Measurements from ENCODE around the gene ZNF786.
"Not testable (repeated sequence)": the region's sequence is repeated elsewhere in the genome, so short reads cannot be mapped to it uniquely, and the experiment has no call there.

The ZNF786 gene, protein sequence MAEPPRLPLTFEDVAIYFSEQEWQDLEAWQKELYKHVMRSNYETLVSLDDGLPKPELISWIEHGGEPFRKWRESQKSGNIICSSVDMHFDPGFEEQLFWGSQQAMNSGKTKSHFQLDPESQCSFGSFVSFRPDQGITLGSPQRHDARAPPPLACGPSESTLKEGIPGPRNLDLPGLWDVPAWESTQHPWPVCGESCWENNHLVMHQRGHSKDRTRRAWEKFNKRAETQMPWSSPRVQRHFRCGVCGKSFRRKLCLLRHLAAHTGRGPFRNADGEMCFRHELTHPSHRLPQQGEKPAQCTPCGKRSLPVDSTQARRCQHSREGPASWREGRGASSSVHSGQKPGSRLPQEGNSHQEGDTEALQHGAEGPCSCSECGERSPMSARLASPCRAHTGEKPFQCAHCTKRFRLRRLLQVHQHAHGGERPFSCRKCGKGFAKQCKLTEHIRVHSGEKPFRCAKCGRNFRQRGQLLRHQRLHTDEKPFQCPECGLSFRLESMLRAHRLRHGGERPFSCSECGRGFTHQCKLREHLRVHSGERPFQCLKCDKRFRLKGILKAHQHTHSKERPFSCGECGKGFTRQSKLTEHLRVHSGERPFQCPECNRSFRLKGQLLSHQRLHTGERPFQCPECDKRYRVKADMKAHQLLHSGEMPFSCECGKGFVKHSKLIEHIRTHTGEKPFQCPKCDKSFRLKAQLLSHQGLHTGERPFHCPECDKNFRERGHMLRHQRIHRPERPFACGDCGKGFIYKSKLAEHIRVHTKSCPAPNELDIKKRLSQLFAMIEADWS

DNA sequence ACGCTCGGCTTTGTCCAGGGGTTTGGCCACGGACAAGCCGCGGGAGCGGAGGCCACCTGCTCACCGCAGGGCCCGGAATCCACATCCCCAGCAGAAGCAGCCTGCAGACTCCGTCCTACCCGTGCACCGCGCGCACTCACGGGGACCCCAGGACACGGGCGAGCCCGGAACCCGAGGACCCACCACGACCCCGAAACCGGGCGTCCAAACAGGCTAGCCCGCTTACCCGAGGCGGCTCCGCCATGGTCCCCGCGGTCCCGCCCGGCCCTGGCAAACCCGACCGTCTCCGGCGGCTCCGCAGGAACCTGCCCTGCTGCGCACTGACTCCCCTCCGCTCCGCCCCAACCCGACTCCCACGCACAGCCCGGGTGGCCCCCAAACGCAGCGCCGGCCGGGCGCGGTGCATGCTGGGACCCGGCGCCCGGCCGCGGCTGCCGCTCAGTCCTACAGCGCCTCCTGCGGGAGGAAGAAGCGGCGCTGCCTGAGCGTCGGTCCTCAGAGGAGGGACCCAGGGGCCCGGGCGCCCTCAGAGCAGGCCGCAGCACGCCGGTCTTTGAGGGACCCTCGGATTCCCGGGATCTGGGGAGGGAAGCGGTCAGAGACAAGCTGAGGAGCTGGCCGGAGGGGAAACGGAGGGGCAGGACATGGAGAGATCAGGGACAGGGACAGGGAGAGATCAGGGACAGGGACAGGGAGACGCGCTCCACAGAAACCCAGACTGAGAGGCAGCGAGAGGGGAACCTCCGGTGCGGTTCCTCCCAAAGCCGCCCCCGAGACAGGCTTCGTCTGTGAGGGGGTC lies at the start of gene ZNF786:
Gene ZNF786, minus strand, starts transcription at position 322 of the 799 bp plus-strand sequence. Its CDS starts 78 bp downstream, at position 244.
- no peak for FAIRE-seq

DNA sequence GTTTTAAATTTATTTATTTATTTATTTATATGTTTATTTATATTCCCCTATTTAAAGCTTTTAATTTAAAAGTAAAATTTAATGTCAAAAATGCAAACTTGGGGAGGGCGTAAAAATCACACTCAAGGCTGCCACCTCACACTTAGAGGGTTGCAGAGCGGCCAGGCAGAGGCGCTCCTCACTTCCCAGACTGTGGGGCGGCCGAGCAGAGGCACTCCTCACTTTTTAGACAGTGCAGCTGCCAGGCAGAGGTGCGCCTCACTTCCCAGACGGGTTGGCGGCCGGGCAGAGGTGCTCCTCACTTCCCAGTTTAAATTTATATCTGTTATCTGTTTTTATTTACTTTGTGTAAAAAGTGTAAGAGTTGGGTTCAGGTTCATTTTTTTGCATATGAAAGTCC lies 45.6 kb upstream of the ZNF786 start:
- FAIRE-seq: no peak

DNA sequence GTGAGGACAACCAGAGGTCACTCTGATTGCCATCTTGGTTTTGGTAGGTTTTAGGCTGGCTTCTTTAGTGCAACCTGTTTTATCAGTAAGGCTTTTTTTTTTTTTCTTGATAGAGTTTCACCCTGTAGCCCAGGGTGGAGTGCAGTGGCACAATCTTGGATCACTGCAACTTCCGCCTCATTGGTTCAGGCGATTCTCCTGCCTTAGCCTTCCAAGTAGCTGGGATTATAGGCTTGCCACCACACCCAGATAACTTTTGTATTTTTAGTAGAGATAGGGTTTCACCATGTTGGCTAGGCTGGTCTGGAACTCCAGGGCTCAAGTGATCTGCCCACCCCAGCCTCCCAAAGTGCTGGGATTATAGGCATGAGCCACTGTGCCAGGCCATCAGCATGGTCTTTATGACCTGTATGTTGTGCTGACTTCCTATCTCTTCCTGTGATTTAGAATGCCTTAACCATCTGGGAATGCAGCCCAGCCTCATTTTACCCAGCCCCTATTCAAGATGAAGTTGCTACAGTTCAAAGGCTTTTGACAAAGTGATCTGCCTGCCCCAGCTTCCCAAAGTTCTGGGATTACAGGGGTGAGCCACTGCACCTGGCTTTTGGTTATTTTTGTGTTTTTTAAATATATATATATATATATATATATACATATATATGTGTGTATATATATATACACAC lies 42.7 kb upstream of the ZNF786 start:
- FAIRE-seq: no peak

DNA sequence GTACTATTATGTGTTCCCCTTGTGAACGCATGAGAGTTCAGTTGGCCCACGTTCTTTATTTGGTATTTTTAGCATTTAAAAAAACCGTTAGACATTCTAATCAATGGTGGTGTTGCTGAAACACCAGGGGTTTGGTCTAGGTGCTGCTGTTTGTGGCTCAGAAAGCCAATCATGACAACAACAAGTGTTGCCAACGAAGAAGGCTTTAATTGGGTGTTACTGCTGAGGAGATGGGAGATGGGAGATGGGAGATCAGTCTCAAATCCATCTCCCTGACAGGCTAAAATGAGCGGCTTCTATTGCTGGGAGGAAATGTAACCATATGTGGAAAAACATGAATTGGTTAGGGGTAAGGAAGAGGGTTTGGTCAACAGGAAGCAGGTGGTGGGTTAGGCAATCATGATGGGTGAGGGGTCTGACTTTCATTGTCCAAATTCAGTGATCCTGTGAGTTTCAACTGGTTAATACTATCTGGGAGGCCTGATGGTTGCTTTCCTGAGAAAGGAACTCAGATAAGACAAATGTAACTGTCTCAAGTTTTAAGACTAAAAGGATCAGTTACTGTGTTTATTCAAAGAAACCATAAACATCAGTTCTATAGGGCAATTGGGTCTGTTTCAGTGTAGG lies 40.2 kb upstream of the ZNF786 start:
- no peak for FAIRE-seq

DNA sequence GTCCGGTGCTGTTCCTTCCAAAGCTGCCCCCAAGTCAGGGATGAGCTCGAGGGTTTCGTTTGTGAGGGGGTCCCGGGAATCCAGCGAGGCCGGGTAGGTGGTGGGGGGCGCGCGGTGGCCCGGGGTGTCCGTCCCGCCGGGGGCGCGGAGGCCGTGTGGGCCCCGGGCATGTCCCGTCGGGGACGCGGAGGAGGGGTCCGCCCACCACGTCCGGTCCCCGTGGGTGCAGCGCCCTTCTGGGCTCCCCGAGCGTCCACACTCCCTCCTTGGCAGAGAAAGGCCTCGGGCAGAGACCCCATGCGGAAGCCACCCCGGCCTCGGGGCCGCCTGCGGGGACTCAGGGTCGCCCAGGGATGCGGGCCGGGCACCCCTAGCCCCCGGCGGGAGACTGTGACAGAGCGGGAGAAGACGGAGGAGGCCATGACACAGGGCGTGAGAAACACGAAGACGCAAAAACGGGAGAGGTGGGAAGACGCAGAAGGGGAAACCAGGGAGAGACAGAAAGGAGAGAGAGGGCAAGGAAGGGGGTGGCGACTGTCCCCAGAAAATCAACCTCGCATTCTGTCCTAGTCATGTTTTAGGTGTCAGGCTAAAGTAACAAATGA lies 36.2 kb upstream of the ZNF786 start:
- no peak for FAIRE-seq

DNA sequence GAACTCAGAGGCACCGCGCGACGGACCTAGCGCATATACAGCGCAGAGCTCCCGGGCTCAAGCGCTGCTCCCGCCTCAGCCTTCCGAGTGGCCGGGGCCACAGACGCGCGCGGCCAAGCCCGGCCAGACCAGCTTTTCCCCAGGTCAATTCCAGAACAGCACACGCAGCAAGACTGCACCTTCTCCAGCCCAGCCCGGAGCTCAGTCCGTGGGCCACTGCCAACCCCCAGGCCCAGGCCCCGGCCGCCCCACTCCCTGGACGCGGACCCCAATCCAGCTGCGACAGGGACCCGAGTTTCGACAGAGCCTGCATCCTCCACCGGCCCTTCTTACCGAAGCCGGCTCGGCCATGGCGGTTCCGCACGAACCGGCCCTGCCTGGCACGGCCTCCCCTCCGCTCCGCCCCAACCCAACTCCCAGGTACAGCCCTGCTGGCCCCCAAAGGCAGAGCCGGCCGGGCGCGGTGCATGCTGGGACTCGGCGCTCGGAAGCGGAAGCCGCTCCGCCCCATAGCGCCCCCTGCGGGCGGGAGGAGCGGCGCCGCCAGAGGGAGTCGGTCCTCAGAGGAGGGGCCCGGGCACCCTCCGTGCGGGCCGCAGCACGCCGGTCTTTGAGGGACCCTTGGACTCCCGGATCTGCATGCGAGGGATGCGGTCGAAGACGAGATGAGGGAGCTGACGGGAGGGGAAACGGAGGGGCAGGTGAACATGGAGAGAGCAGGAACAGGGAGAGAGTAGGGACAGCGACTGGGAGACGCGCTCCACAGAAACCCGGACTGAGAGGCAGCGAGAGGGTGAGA lies 35.5 kb upstream of the ZNF786 start, which contains the start of gene ZNF425:
Gene ZNF425, minus strand, starts transcription at position 462 of the 799 bp plus-strand sequence. Its CDS starts 111 bp downstream, at position 351.
- no peak for FAIRE-seq

DNA sequence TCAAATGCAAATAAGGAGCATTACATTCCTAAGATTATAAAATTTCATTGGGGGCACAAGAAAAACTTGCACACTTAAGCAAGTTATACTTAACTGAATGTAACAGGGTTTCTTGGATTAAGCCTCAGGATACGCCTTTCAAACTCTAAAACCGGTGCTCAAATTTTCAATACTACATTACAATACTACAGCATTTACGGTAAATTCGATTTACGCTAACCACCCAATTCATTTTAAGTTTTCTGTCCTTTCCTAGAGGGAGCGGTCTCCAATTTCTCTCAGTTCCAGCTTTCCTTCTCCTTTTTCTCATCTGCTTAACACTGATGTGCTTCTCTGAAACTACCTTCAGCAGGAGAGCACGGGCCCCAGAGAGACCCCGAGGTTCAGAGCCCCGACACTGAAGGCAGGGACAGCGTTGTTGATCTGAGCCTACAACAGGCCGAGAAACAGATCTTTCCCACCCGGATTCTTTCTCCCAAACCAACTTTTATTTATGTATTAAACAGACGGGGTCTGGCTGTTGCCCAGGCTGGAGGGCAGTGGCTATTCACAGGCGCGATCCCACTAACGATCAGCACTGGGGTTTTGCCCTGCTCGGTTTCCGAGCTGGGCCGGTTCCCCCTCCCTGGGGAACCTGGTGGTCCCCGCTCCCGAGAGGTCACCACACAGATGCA lies 34.8 kb upstream of the ZNF786 start:
- no peak for FAIRE-seq

DNA sequence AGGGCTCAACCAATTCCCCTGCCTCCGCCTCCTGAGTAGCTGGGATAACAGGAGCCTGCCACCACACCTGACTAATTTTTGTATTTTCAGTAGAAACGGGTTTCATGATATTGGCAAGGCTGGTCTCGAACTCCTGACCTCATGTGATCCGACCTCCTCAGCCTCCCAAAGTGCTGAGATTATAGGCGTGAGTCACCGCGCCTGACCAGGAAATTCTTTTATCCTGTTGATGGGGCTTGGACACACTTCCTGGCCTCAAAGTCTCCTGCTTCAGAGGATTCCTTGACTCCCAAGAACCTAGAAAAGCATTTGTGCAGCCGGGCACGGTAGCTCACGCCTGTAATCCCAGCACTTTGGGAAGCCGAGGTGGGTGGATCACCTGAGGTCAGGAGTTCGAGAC lies 19.5 kb upstream of the ZNF786 start:
- FAIRE-seq: no peak

DNA sequence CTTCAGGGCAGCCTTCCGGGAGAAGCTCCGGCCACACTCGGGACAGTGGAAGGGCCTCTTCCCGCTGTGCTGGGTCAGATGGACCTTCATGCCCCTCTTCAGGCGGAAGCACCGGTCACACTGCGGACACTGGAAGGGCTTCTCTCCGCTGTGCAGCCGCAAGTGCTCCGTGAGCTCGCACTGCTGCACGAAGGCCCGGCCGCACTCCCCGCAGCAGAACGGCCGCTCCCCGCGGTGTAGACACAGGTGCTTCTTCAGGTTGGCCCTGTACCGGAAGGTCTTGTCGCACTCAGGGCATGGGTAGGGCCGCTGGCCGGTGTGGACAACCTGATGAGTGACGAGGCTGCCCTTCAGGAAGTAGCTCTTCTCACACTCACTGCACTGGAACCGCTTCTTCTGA lies 14.2 kb upstream of the ZNF786 start:
- FAIRE-seq: no peak

DNA sequence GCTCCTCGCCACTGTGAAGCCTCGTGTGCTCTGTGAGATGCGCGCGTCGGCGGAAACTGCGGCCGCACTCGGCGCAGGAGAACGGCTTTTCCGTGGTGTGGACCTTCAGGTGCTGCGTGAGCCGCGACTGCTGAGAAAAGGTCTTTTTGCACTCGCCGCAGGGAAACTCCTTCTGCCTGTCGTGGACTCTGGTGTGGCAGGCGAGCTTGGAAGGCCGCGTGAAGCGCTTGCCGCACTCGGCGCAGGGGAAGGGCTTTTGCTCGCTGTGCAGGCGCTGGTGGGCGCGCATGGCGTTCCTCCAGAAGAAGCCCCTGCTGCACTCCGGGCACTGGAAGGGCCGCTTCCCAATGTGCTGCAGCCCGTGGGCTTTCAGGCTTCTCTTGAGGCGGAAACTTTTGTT lies 13.7 kb upstream of the ZNF786 start:
- FAIRE-seq: no peak

DNA sequence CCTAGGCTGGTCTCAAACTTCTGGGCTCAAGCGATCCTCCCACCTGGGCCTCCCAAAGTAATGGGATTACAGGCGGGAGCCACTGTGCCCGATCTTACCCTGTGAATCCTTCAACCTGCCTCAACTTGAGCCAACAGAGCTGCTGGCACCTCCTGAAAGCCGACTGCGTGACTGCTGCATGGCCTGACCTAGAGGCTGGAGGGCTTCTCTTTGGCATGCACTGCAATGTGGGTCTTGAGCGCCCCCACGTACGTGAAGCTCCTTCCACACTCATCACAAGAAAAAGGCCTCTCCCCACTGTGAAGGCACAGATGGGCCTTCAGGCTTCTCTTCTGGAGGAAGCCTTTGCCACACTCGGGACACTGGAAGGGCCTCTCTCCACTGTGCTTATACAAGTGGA lies 12.9 kb upstream of the ZNF786 start:
- FAIRE-seq: no peak

DNA sequence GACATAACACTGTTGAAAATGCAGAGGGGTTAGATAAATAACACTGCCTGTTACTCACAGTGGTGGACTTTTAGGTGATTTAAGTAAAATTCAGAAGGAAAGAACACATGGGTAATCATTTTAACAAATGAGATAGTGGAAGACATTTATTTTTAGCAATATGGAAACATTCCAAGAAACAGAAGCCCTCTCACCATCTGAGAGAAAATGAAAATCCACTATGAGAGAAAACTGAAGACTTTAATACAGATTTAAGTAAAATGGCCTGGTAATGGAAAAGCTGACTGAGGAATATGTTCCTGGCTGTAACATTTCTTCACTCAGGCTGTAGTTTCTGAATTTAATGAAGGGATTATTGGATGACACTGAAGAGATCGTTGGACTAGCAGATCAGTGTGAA lies 12.1 kb upstream of the ZNF786 start:
- FAIRE-seq: no peak

DNA sequence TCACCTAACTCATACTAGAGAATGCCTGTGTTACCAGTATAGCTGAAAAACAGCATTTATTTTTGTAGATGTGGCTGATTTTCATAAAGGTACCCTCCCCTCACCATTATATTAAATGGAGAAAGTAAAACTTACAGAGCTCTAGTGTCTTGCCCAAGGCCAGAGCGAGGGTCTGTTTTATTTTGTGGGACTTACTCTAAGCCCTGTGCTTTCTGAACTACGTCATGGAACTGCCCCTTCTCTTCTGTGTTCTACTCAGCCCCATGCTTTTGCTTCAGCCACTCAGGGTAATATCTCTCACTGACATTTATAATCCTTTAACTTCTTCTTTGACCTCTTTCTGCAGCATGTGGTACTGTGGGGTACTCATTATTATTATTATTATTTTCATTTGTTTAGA lies 10.3 kb upstream of the ZNF786 start:
- FAIRE-seq: no peak

DNA sequence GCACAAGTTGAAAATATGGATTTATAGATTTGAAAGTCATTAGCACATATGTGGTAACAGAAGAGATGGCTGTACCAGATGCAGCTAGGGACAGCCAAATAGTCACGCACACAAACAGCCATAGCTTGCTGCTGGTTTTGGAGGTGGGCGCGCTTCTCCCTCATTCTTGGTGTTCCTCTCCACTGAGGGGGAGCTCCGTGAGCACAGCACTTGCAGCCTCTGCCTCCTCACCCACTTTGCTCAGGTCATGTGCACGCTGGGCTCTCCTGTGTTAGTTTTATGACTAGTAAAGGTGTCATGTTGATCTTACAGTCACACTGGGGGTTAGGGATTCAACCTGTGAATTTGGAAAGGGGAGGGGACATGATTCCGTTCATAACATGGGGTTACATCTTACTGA lies 8.5 kb upstream of the ZNF786 start:
- FAIRE-seq: no peak

DNA sequence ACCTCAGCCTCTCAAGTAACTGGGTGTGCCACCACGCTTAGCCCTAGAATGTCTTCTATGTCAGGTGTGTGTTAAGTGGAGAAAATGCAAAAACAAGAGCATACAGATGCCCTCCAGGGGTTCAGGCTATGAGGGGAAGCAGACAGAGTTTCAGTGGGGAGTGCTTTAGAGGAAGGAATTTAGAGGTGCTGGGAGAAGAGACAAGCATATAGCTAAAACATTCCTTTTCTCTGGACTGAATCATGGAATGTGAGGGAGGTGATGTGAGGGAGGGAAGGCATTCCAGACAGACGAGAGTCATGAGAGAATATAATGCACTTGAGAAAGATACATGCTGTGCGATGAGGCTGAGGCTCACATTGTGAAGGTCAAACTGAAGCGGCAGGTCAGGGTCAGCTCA lies 6.6 kb upstream of the ZNF786 start:
- no peak for FAIRE-seq

DNA sequence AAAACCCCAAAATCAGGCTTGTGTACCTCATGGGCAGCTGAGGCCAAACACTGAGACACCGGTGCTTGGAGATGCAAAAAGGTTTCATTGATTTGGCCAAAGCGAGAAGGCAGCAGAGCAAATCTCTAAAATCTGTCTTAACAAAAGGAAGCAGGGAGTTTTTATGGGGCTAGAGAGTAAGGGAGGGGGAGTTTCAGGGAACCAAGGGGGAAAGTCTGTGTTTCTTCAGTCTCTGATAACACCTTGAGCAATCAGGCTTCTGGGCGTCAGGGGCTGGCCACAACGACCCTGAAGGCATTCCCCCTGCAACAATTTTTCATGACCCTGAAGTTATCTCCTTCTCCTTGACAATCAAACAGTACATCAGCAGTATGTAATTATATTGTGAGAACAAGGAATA lies 2.7 kb upstream of the ZNF786 start:
- FAIRE-seq: no peak

DNA sequence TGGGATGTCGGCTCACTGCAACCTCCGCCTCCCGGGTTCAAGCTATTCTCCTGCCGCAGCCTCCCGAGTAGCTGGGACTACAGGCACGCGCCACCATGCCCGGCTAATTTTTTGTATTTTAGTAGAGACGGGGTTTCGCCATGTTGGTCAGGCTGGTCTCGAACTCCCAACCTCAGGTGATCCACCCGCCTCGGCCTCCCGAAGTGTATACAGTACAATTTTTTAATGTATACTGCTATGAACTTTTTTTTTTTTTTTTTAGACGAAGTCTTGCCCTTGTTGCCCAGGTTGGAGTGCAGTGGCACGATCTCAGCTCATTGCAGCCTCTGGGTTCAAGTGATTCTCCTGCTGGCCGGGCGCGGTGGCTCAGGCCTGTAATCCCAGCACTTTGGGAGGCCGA lies 1.7 kb upstream of the ZNF786 start:
- FAIRE-seq: not testable (repeated sequence)

DNA sequence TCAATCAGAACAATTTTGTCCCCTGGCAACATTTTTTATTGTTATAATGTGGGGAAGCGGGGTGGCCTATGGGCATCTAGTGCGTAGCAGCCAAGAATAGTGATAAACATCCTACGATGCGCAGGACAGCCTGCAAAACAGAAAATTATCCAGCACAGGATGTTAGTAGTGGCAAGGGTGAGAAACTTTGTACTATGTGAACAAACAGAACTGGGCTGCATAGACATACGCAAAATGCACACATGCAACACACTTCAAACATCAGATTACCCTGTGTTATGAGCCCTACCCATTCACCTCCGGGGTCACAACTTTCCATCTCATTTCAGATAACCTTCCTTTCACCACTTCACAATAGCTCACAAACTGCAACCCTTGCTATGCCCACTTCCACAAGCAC lies 3.1 kb downstream of the ZNF786 start:
- FAIRE-seq: no peak

DNA sequence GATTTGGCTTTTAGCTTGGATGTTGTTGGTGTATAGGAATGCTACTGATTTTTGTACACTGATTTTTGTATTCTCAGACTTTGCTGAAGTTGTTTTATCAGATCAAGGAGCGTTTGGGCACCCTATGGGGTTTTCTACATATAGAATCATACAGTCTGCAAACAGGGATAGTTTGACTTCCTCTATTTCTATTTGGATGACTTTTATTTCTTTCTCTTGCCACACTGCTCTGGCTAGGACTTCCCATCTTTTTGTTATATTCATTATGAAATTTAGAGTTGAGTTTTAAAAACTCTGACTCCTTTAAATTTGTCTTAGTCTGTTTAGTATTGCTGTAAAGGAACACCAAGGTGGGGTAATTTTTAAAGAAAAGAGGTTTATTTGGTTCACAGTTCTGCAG lies 4.7 kb downstream of the ZNF786 start:
- FAIRE-seq: no peak

DNA sequence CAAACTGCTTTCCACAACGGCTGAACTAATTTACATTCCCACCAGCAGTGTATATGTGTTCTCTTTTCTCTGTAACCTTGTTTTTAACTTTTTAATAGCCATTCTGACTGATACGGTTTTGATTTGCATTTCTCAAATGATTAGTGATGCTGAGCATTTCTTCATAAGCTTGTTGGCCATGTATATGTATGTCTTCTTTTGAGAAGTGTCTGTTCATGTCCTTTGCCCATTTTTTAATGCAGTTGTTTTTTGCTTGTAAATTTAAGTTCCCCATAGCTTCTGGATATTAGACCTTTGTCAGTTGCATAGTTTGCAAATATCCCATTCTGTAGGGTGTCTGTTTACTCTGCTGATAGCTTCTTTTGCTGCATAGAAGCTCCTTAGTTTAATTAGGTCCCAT lies 6.1 kb downstream of the ZNF786 start:
- no peak for FAIRE-seq
